ENCODE data around the gene CLN6.

Gene CLN6

GRCh38 chr15:68229386-68230156 is at the start of gene CLN6:
Gene CLN6 (minus strand): TSS chr15:68229728. CDS start chr15:68229584, 144 bp downstream.
- peak; percentile 86 for DNase-seq

GRCh38 chr15:68278595-68279405 is 49.3 kb upstream of the CLN6 start:
- DNase-seq, result no peak

- DNase-seq, result no peak
These were observed 48.7 kb upstream of the CLN6 start for GRCh38 chr15:68278345-68278594.

- DNase-seq, result peak; percentile 89
These were observed 48.2 kb upstream of the CLN6 start, which contains the start of gene FEM1B for GRCh38 chr15:68277603-68278344. Gene FEM1B (plus strand): TSS chr15:68277745. CDS start chr15:68278418, 673 bp downstream.

- no peak for DNase-seq
These were observed 47.6 kb upstream of the CLN6 start for GRCh38 chr15:68277131-68277602.

- DNase-seq, result no peak
These were observed 47.1 kb upstream of the CLN6 start for GRCh38 chr15:68276668-68277067.

GRCh38 chr15:68275165-68275746 is 45.7 kb upstream of the CLN6 start:
- DNase-seq, result no peak

GRCh38 chr15:68274201-68274848 is 44.8 kb upstream of the CLN6 start:
- no peak for DNase-seq

GRCh38 chr15:68272721-68273271 is 43.3 kb upstream of the CLN6 start:
- no peak for DNase-seq

- DNase-seq, result no peak
These were observed 42.4 kb upstream of the CLN6 start for GRCh38 chr15:68271854-68272471.

GRCh38 chr15:68268405-68268804 is 38.9 kb upstream of the CLN6 start:
- DNase-seq, result no peak

- DNase-seq, result no peak
These were observed 36.1 kb upstream of the CLN6 start for GRCh38 chr15:68265674-68266073.

- no peak for DNase-seq
These were observed 35.6 kb upstream of the CLN6 start for GRCh38 chr15:68265081-68265480.

GRCh38 chr15:68264282-68264681 is 34.8 kb upstream of the CLN6 start:
- DNase-seq, result no peak

GRCh38 chr15:68262514-68263356 is 33.2 kb upstream of the CLN6 start:
- no peak for DNase-seq

GRCh38 chr15:68261980-68262379 is 32.5 kb upstream of the CLN6 start:
- DNase-seq, result no peak

- DNase-seq, result no peak
These were observed 31.7 kb upstream of the CLN6 start for GRCh38 chr15:68261241-68261640.

- DNase-seq, result no peak
These were observed 30.4 kb upstream of the CLN6 start for GRCh38 chr15:68259883-68260282.

- peak; percentile 35 for DNase-seq
These were observed 29.2 kb upstream of the CLN6 start for GRCh38 chr15:68258692-68259091.

GRCh38 chr15:68256675-68257450 is 27.3 kb upstream of the CLN6 start:
- DNase-seq, result peak; percentile 86

Measured in CD4-positive, alpha-beta T cell treated with Interleukin-17A for 4 hours (primary cell).